ENCODE data around the gene TMEM256. TPM values are rescaled to one million over a fixed set of nuclear protein-coding genes. Genes with fewer than 3 reads are reported as not detected.

The TMEM256 gene
- total and polyA plus RNA-seq, 2 of the 8 experiments (the other 6 are each of a cell fraction or from before 2014, with no cell fraction given): 97.0 to 350 TPM

GRCh38 chr17:7408863-7409262, 5.0 kb upstream of the TMEM256 start (continued):
- TF ChIP-seq JUN (IDR thresholded peaks at IDR 0.05; ENCODE audit: low read depth, low read length): no peak
- TF ChIP-seq CHD1 (IDR thresholded peaks at IDR 0.05; ENCODE audit: low read depth, low read length): no peak
- no peak for TF ChIP-seq MAFK (IDR thresholded peaks at IDR 0.05; ENCODE audit: low read depth, low read length)
- no peak for TF ChIP-seq RNF2 (IDR thresholded peaks at IDR 0.05; ENCODE audit: borderline replicate concordance, low read depth, low read length, missing control alignments, poor library complexity, severe bottlenecking)
- TF ChIP-seq GTF2F1 (IDR thresholded peaks at IDR 0.05; ENCODE audit: borderline replicate concordance, low read depth, low read length): no peak

Measured in H1 (cell line).